CD14-positive monocyte (primary cell): ENCODE results near the gene FCSK. TPM values are rescaled to one million over a fixed set of nuclear protein-coding genes. Genes with fewer than 3 reads are reported as not detected.

Source experiments
- DNase-seq, 3 donors: peaks; one replicate each; pipeline ENCODE4 v3.0.0-alpha.2; 2011 to 2022
- H2AFZ ChIP-seq: 2 replicates; pipeline ENCODE4 v1.6.0; 2012; ENCODE audit warnings: mild to moderate bottlenecking, low read depth, low read length, inconsistent platforms; ENCODE audit not compliant: insufficient read depth, poor library complexity, severe bottlenecking
- H3K27ac ChIP-seq, 2 donors: 1 replicate in 1 of 2; 2 replicates in 1 of 2; pipeline ENCODE4 v1.5.1; 2012 to 2013; ENCODE audit warnings: low read length in 2 of 2, control low read depth in 1 of 2, inconsistent platforms in 1 of 2, low read depth in 1 of 2, mild to moderate bottlenecking in 1 of 2
- H3K27me3 ChIP-seq, 2 donors: one replicate each; pipeline versions ENCODE4 v1.6.0 to v1.6.1; 2011 to 2013; ENCODE audit warnings: low read length in 2 of 2; ENCODE audit not compliant: control insufficient read depth in 2 of 2, insufficient read depth in 2 of 2
- H3K36me3 ChIP-seq, 2 donors: replicated peaks in 1 of 2; 1 replicate in 1 of 2; 2 replicates in 1 of 2; pipeline versions ENCODE4 v1.5.1 to v1.6.1; 2012 to 2013; ENCODE audit warnings: low read length in 2 of 2, control low read depth in 1 of 2, inconsistent platforms in 1 of 2, mild to moderate bottlenecking in 1 of 2; ENCODE audit not compliant: insufficient read depth in 2 of 2, control insufficient read depth in 1 of 2
- H3K4me1 ChIP-seq, 2 donors: 1 replicate in 1 of 2; 2 replicates in 1 of 2; pipeline versions ENCODE4 v1.5.1 to v1.6.1; 2012 to 2013; ENCODE audit warnings: low read length in 2 of 2, control low read depth in 1 of 2, inconsistent platforms in 1 of 2, mild to moderate bottlenecking in 1 of 2, moderate library complexity in 1 of 2; ENCODE audit not compliant: insufficient read depth in 2 of 2, control insufficient read depth in 1 of 2
- H3K4me2 ChIP-seq: replicated peaks from 2 replicates; pipeline ENCODE3; 2012; ENCODE audit warnings: low read length, moderate library complexity, mild to moderate bottlenecking; ENCODE audit not compliant: poor library complexity, severe bottlenecking; ENCODE audit errors: extremely low read depth
- H3K4me3 ChIP-seq, 3 experiments: fragments of 200-600 bp in 1 of 3; sonication (generic) in 1 of 3; replicated peaks in 1 of 3; 1 replicate in 2 of 3; 2 replicates in 1 of 3; pipeline ENCODE4 v1.5.1; 2011 to 2013; ENCODE audit warnings: low read length in 3 of 3, mild to moderate bottlenecking in 3 of 3, control low read depth in 2 of 3, low read depth in 2 of 3, inconsistent platforms in 1 of 3, moderate library complexity in 1 of 3
- H3K79me2 ChIP-seq: 2 replicates; pipeline ENCODE4 v1.6.0; 2012; ENCODE audit warnings: mild to moderate bottlenecking, control low read depth, inconsistent platforms, low read length, moderate library complexity; ENCODE audit not compliant: insufficient read depth
- H3K9ac ChIP-seq: 2 replicates; pipeline ENCODE4 v1.6.0; 2017; ENCODE audit warnings: low read length, mild to moderate bottlenecking; ENCODE audit not compliant: insufficient read depth, poor library complexity, severe bottlenecking
- H3K9me3 ChIP-seq, 2 donors: replicated peaks in 1 of 2; 1 replicate in 1 of 2; 2 replicates in 1 of 2; pipeline versions ENCODE4 v1.5.1 to v1.6.1; 2012 to 2013; ENCODE audit warnings: low read length in 2 of 2, control low read depth in 1 of 2; ENCODE audit not compliant: control insufficient read depth in 1 of 2, insufficient read depth in 1 of 2
- H4K20me1 ChIP-seq: 2 replicates; pipeline ENCODE4 v1.6.0; 2012; ENCODE audit warnings: mild to moderate bottlenecking, low read length, control low read depth, moderate library complexity; ENCODE audit not compliant: insufficient read depth
- H3K27ac Mint-ChIP-seq, 7 donors: one replicate each; pipeline ENCODE4 v1.8.0; 2020; ENCODE audit warnings: mild to moderate bottlenecking in 7 of 7, mixed read lengths in 7 of 7, moderate library complexity in 6 of 7, inconsistent platforms in 2 of 7
- H3K27me3 Mint-ChIP-seq, 3 donors: one replicate each; pipeline ENCODE4 v1.8.0; 2021 to 2022; ENCODE audit warnings: low read depth in 3 of 3, mild to moderate bottlenecking in 3 of 3, mixed read lengths in 3 of 3, moderate library complexity in 3 of 3, inconsistent platforms in 1 of 3
- H3K36me3 Mint-ChIP-seq, 2 donors: one replicate each; pipeline ENCODE4 v1.8.0; 2020; ENCODE audit warnings: mixed read lengths in 2 of 2, inconsistent platforms in 1 of 2, mild to moderate bottlenecking in 1 of 2
- H3K4me1 Mint-ChIP-seq: one replicate; pipeline ENCODE4 v1.8.0; 2020; ENCODE audit warnings: mild to moderate bottlenecking, mixed read lengths
- H3K4me3 Mint-ChIP-seq, 2 donors: one replicate each; pipeline ENCODE4 v1.8.0; 2020; ENCODE audit warnings: mild to moderate bottlenecking in 2 of 2, mixed read lengths in 2 of 2, moderate library complexity in 1 of 2
- H3K9me3 Mint-ChIP-seq, 7 donors: one replicate each; pipeline ENCODE4 v1.8.0; 2020 to 2022; ENCODE audit warnings: mixed read lengths in 7 of 7, mild to moderate bottlenecking in 6 of 7, moderate library complexity in 6 of 7, inconsistent platforms in 2 of 7
- CTCF ChIP-seq: fragments of 200-600 bp; IDR thresholded peaks from one replicate; pipeline ENCODE4 v1.8.0; 2022; ENCODE audit warnings: antibody characterized with exemption, mild to moderate bottlenecking
- WGBS: methylation state at CpG from one replicate; pipeline ENCODE4 v1.1.5; 2013; ENCODE audit warnings: missing lambda C conversion rate; ENCODE audit not compliant: insufficient coverage; 5-methylcytosine and 5-hydroxymethylcytosine counted together
- intact Hi-C, 2 donors: fragments of 100-400 bp; cut with micrococcal nuclease; formaldehyde crosslinking; loops; one replicate each; pipeline versions ENCODE4 v1.15.0 to v1.15.1; 2023
- polyA plus RNA-seq, 3 donors: library from polyadenylated mRNA; depleted of rRNA in 1 of 3; unstranded in 2 of 3; stranded (reverse) in 1 of 3; fragments of 300-500 nt in 2 of 3; fragments of >200 nt in 1 of 3; fragmentation: Illumina TruSeq in 2 of 3; gene quantifications; 1 replicate in 2 of 3; 2 replicates in 1 of 3; pipeline ENCODE4 v1.2.3, GENCODE V29; 2012 to 2021

Gene FCSK
- polyA plus RNA-seq, 3 donors, result 4.2 to 19.0 (median 6.4) TPM

- Histone ChIP-seq H3K4me2 (no peak overlapping the region), H3K9me3 (no peaks in the 10 kb centered on the region), H3K4me1 (peaks cover 16 to 18% of the 10 kb centered on the region in 2 donors), H2AFZ (no peak overlapping the region), H3K9ac (no peak overlapping the region), H3K27ac (no peak overlapping the region), H3K27me3 (no peaks in the 10 kb centered on the region), H4K20me1 (peaks cover 9% of the 10 kb centered on the region), H3K36me3 (no peaks in the 10 kb centered on the region), H3K4me3 (no peak overlapping the region), H3K79me2 (peaks cover 11% of the 10 kb centered on the region)
- intact Hi-C loops, result no loop called here
- WGBS, result 95% methylated on average over 7 of the region's 7 CpGs
- H3K4me3 Mint-ChIP-seq, result no peak overlapping the region
- H3K9me3 Mint-ChIP-seq, result no peaks in the 10 kb centered on the region
- H3K4me1 Mint-ChIP-seq, result peaks cover 22% of the 10 kb centered on the region
- TF ChIP-seq CTCF, result no peak
- H3K36me3 Mint-ChIP-seq, result no peaks in the 10 kb centered on the region
- DNase-seq, result no peak
- peaks cover 4 to 11% (median 8%) of the 10 kb centered on the region in 3 donors for H3K27me3 Mint-ChIP-seq
- no peak overlapping the region for H3K27ac Mint-ChIP-seq
Observed at GRCh38 chr16:70442344-70442743, 12.1 kb upstream of the FCSK start.

- Histone ChIP-seq H3K27ac (no peak overlapping the region), H3K4me2 (no peak overlapping the region), H3K4me1 (peaks cover 4% of the 10 kb centered on the region in 2 donors), H4K20me1 (no peaks in the 10 kb centered on the region), H3K4me3 (no peak overlapping the region), H3K36me3 (no peaks in the 10 kb centered on the region), H2AFZ (no peak overlapping the region), H3K9me3 (no peaks in the 10 kb centered on the region), H3K9ac (no peak overlapping the region), H3K79me2 (no peaks in the 10 kb centered on the region), H3K27me3 (no peaks in the 10 kb centered on the region)
- TF ChIP-seq CTCF, result no peak
- Mint-ChIP-seq H3K27me3 (peaks cover 3 to 12% (median 10%) of the 10 kb centered on the region in 3 donors), H3K27ac (no peak overlapping the region), H3K4me1 (peaks cover 8% of the 10 kb centered on the region), H3K36me3 (no peaks in the 10 kb centered on the region), H3K9me3 (no peaks in the 10 kb centered on the region), H3K4me3 (no peak overlapping the region)
- no peak for DNase-seq
- intact Hi-C loops, result no loop called here
- WGBS, result 89% methylated on average over 1 of the region's 4 CpGs
Observed at GRCh38 chr16:70444249-70445063, 9.9 kb upstream of the FCSK start.
